AG08396 (cell line): Measurements from ENCODE around the gene TREML4.

ENCODE experiments used
- DNase-seq: peaks from one replicate; pipeline ENCODE4 v3.0.0; 2012; ENCODE audit warnings: low spot score, mixed read lengths

The TREML4 gene

DNA sequence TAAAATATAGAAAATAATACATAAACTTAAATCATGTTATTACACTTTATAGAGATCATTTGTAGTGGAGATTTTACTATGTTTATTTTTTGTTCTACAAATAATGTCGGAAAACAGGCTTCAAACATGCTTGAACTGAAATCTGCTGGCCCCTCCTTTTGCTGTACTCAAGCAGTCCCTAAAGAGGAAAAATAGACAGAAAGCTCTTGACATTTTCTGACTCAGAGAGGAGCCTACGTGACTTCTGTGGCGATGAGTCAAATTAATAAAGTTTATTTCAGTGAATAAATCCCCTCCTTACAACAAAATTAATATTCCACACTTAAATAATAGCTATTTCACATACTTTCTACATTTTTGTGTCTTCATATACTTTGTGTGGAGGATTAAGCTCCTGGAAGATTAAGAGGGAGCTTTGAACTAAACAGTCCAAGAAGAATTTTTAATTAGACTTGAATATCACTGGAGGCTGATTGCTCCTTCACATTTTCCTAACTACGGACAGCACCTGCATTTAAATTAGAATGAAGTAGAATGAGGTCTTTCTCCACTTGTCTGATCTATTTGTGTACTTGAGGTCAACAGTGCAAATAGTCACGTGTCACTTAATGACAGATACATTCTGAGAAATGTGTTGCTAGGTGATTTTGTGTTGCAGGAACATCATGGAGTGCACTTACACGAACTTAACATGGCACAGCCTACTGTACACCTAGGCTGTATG is 60.0 kb downstream of the TREML4 start:
- no peak for DNase-seq
